Suprapubic skin (tissue), 4 donors: ENCODE data around the gene MRPS34. TPM values are rescaled to one million over a fixed set of nuclear protein-coding genes. Genes with fewer than 3 reads are reported as not detected.

Experiments used
- DNase-seq, 2 donors: peaks; one replicate each; pipeline ENCODE4 v3.0.0-alpha.2; 2019; ENCODE audit warnings: low spot score in 2 of 2
- H3K27ac ChIP-seq: fragments of 200-600 bp; sonication (generic); one replicate; pipeline ENCODE4 v1.5.1; 2019
- H3K27me3 ChIP-seq: fragments of 200-600 bp; sonication (generic); one replicate; pipeline ENCODE4 v1.5.1; 2019
- H3K36me3 ChIP-seq: fragments of 200-600 bp; sonication (generic); one replicate; pipeline ENCODE4 v1.5.1; 2019
- H3K4me1 ChIP-seq: fragments of 200-600 bp; sonication (generic); one replicate; pipeline ENCODE4 v1.5.1; 2019
- H3K4me3 ChIP-seq: fragments of 200-600 bp; sonication (generic); one replicate; pipeline ENCODE4 v1.5.1; 2019; ENCODE audit warnings: mild to moderate bottlenecking
- H3K9me3 ChIP-seq: fragments of 200-600 bp; sonication (generic); one replicate; pipeline ENCODE4 v1.5.1; 2019
- CTCF ChIP-seq, 2 donors: fragments of 200-600 bp in 1 of 2; fragments of 450-650 bp in 1 of 2; sonication (generic) in 1 of 2; IDR thresholded peaks; one replicate each; pipeline ENCODE4 v1.5.1; 2016 to 2019; ENCODE audit warnings: antibody characterized with exemption in 2 of 2, mild to moderate bottlenecking in 1 of 2, moderate library complexity in 1 of 2
- EP300 ChIP-seq: sonication (generic); formaldehyde crosslinking; IDR thresholded peaks from one replicate; pipeline ENCODE4 v1.6.1; 2017; ENCODE audit warnings: antibody characterized with exemption
- POLR2A ChIP-seq, 2 donors: fragments of 450-650 bp; IDR thresholded peaks; one replicate each; pipeline ENCODE4 v1.6.1; 2017; ENCODE audit warnings: antibody characterized with exemption in 2 of 2, mild to moderate bottlenecking in 2 of 2, moderate library complexity in 2 of 2
- POLR2AphosphoS5 ChIP-seq, 3 donors: sonication (generic); formaldehyde crosslinking; IDR thresholded peaks; one replicate each; pipeline ENCODE4 v1.6.1; 2017; ENCODE audit warnings: antibody characterized with exemption in 3 of 3
- WGBS: methylation state at CpG from one replicate; pipeline ENCODE4 v1.1.5; 2018; 5-methylcytosine and 5-hydroxymethylcytosine counted together
- total RNA-seq, 4 donors: library from RNA; depleted of rRNA; stranded (reverse); fragments of >200 nt; gene quantifications; one replicate each; pipeline ENCODE4 v1.1.0, GENCODE V29; 2016

The MRPS34 gene
- total RNA-seq, 4 donors from 2014 or later, result 46.8 to 74.3 (median 64.9) TPM

- Histone ChIP-seq H3K36me3 (peaks cover 72% of the 10 kb centered on the region), H3K27ac (no peak overlapping the region), H3K4me1 (no peaks in the 10 kb centered on the region), H3K4me3 (no peak overlapping the region), H3K27me3 (no peaks in the 10 kb centered on the region), H3K9me3 (no peaks in the 10 kb centered on the region)
- DNase-seq, result peak in 1 of 2 donors; percentile 46
- 90% methylated on average over 10 of the region's 15 CpGs for WGBS
- TF ChIP-seq CTCF (IDR thresholded peaks at IDR 0.05) (no peak), POLR2AphosphoS5 (IDR thresholded peaks at IDR 0.05) (no peak), POLR2A (IDR thresholded peaks at IDR 0.05) (no peak), EP300 (no peak)
Observed at GRCh38 chr16:1819611-1820010, 46.7 kb upstream of the MRPS34 start.

GRCh38 chr16:1818873-1819525 is 46.1 kb upstream of the MRPS34 start:
- Histone ChIP-seq H3K36me3 (peaks cover 73% of the 10 kb centered on the region), H3K9me3 (no peaks in the 10 kb centered on the region), H3K4me3 (no peak overlapping the region), H3K4me1 (no peaks in the 10 kb centered on the region), H3K27me3 (no peaks in the 10 kb centered on the region), H3K27ac (no peak overlapping the region)
- WGBS, result 91% methylated on average over 13 of the region's 35 CpGs
- DNase-seq, result no peak
- no peak for TF ChIP-seq EP300
- no peak for TF ChIP-seq POLR2A (IDR thresholded peaks at IDR 0.05)

GRCh38 chr16:1818204-1818872 is 45.4 kb upstream of the MRPS34 start:
- Histone ChIP-seq H3K4me1 (no peaks in the 10 kb centered on the region), H3K4me3 (no peak overlapping the region), H3K9me3 (no peaks in the 10 kb centered on the region), H3K27me3 (no peaks in the 10 kb centered on the region), H3K27ac (no peak overlapping the region), H3K36me3 (peaks cover 77% of the 10 kb centered on the region)
- 97% methylated on average over 11 of the region's 27 CpGs for WGBS
- DNase-seq, result peak in 1 of 2 donors; percentile 60
- TF ChIP-seq EP300 (no peak), POLR2AphosphoS5 (IDR thresholded peaks at IDR 0.05) (no peak), CTCF (IDR thresholded peaks at IDR 0.05) (no peak), POLR2A (IDR thresholded peaks at IDR 0.05) (no peak)

- Histone ChIP-seq H3K36me3 (peaks cover 75% of the 10 kb centered on the region), H3K4me3 (no peak overlapping the region), H3K9me3 (no peaks in the 10 kb centered on the region), H3K4me1 (peaks cover 3% of the 10 kb centered on the region), H3K27me3 (no peaks in the 10 kb centered on the region), H3K27ac (no peak overlapping the region)
- 86% methylated on average over 10 of the region's 17 CpGs for WGBS
- no peak for TF ChIP-seq POLR2AphosphoS5 (IDR thresholded peaks at IDR 0.05)
- DNase-seq, result peak in 1 of 2 donors; percentile 54
Observed at GRCh38 chr16:1817716-1818115, 44.8 kb upstream of the MRPS34 start.

- H3K9me3 ChIP-seq, result no peaks in the 10 kb centered on the region
- no peak overlapping the region for H3K4me3 ChIP-seq
- WGBS, result 91% methylated on average over 9 of the region's 9 CpGs
- peaks cover 70% of the 10 kb centered on the region for H3K36me3 ChIP-seq
- peaks cover 6% of the 10 kb centered on the region for H3K4me1 ChIP-seq
- H3K27me3 ChIP-seq, result no peaks in the 10 kb centered on the region
- H3K27ac ChIP-seq, result no peak overlapping the region
- no peak for TF ChIP-seq POLR2AphosphoS5 (IDR thresholded peaks at IDR 0.05)
- no peak for TF ChIP-seq EP300
- TF ChIP-seq POLR2A (IDR thresholded peaks at IDR 0.05), result no peak
- TF ChIP-seq CTCF (IDR thresholded peaks at IDR 0.05), result no peak
- no peak for DNase-seq
Observed at GRCh38 chr16:1817276-1817589, 44.3 kb upstream of the MRPS34 start.

GRCh38 chr16:1816396-1817275 is 43.7 kb upstream of the MRPS34 start:
- Histone ChIP-seq H3K36me3 (peaks cover 66% of the 10 kb centered on the region), H3K9me3 (no peaks in the 10 kb centered on the region), H3K4me3 (no peak overlapping the region), H3K27me3 (no peaks in the 10 kb centered on the region), H3K27ac (no peak overlapping the region), H3K4me1 (peaks cover 6% of the 10 kb centered on the region)
- no peak for TF ChIP-seq CTCF (IDR thresholded peaks at IDR 0.05)
- no peak for TF ChIP-seq POLR2A (IDR thresholded peaks at IDR 0.05)
- no peak for TF ChIP-seq EP300
- DNase-seq, result no peak
- WGBS, result 92% methylated on average over 28 of the region's 40 CpGs
